Measurements from ENCODE around the gene SKIL. TPM values are rescaled to one million over a fixed set of nuclear protein-coding genes. Genes with fewer than 3 reads are reported as not detected.

The SKIL gene
- total and polyA plus RNA-seq, 2 experiments from 2014 or later = 141 to 358 TPM

DNA sequence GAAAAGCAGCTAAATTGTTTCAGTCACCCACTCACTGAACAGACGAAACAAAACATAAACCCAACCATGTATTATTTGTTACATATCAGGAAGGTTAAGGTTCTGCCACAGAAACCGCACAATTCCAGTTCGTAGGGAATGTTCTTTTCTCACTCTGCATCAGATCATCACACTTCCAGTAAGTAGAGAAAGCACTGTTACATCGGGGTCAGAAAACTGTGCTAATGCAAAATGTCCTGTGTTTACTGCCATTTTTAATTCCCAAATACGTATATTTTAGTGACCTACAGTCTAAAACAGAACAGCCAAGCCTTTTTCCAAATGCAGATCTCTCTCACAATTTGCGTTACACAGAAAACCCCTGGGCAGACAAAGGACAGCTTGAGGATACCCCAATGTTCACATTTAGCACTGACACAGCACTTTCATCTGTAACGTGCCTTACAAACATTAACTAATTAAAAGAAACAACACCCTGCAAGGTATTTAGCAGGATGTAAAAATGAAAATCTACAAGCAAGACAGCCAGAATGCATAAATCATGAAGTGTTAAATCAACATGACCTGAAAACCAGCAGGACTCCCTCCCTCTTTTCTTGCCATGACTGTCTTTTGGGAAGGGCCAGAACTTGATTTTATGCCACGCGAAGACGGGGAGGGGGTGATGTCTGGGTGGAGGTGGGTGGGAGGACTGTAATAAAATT is 34.8 kb upstream of the SKIL start:
- peak overlapping the region; percentile 9 for H2AFZ ChIP-seq
- no peak overlapping the region for H3K27ac ChIP-seq (ENCODE audit: low read depth)
- H3K4me1 ChIP-seq (ENCODE audit: insufficient read depth) = peaks cover 43% of the 10 kb centered on the region
- H3K27me3 ChIP-seq (ENCODE audit: insufficient read depth) = peaks cover 5% of the 10 kb centered on the region; the same call in 1 of the 2 replicates
- DNase-seq (ENCODE audit: low spot score) (no peak), ATAC-seq (no peak; the same call in 2 of the 3 replicates)
- Mint-ChIP-seq H3K4me3 (no peak overlapping the region), H3K4me1 (peaks cover 39% of the 10 kb centered on the region), H3K27me3 (ENCODE audit: insufficient read depth, low read depth, poor library complexity) (peaks cover 7% of the 10 kb centered on the region), H3K36me3 (ENCODE audit: low read depth) (peaks cover 23% of the 10 kb centered on the region), H3K9me3 (peaks cover 31% of the 10 kb centered on the region), H3K27ac (no peak overlapping the region; the same call in 1 of the 2 replicates)
- H4K20me1 ChIP-seq (replicated peaks; ENCODE audit: insufficient read depth) = no peaks in the 10 kb centered on the region
- peaks cover 6% of the 10 kb centered on the region; the same call in 1 of the 2 replicates for H3K36me3 ChIP-seq (ENCODE audit: insufficient read depth)
- H3F3A ChIP-seq (replicated peaks; ENCODE audit: low read depth) = no peaks in the 10 kb centered on the region; the same call in 1 of the 2 replicates
- no peaks in the 10 kb centered on the region for H3K79me2 ChIP-seq (replicated peaks; ENCODE audit: insufficient read depth)
- H3K4me3 ChIP-seq = no peak overlapping the region
- H3K4me2 ChIP-seq = peak overlapping the region; percentile 64
- H3K9me2 ChIP-seq (ENCODE audit: insufficient read depth) = no peaks in the 10 kb centered on the region
- TF ChIP-seq, protein P1, sequence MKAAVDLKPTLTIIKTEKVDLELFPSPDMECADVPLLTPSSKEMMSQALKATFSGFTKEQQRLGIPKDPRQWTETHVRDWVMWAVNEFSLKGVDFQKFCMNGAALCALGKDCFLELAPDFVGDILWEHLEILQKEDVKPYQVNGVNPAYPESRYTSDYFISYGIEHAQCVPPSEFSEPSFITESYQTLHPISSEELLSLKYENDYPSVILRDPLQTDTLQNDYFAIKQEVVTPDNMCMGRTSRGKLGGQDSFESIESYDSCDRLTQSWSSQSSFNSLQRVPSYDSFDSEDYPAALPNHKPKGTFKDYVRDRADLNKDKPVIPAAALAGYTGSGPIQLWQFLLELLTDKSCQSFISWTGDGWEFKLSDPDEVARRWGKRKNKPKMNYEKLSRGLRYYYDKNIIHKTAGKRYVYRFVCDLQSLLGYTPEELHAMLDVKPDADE (IDR thresholded peaks at IDR 0.05) = no peak
- TF ChIP-seq STAT1 (IDR thresholded peaks at IDR 0.05; ENCODE audit: unreplicated experiment) = no peak

DNA sequence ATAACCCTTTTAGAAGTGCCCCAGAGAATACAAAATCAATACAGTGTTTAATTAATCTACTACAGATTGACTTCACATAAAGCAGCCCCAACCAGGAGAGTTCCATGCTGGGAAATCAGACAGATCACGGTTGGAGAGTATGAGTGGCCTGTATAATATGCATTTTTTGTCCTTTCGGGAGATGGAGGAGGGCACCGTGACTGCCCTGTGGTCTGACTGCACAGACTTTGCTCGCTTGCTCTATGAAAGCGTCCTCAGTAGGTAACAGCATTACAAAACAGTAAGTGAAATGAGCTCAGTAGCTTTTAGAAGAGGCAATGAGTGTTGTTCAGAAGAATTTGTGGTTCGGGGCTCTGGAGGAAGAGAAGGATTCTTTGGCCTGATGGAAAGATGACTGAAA is 34.2 kb upstream of the SKIL start:
- H3K27me3 Mint-ChIP-seq (ENCODE audit: insufficient read depth, low read depth, poor library complexity) = peaks cover 7% of the 10 kb centered on the region
- no peaks in the 10 kb centered on the region for H4K20me1 ChIP-seq (replicated peaks; ENCODE audit: insufficient read depth)
- peaks cover 6% of the 10 kb centered on the region; the same call in 1 of the 2 replicates for H3K36me3 ChIP-seq (ENCODE audit: insufficient read depth)
- H3K4me1 Mint-ChIP-seq = peaks cover 39% of the 10 kb centered on the region
- H3K27me3 ChIP-seq (ENCODE audit: insufficient read depth) = peaks cover under 1% of the 10 kb centered on the region; the same call in 1 of the 2 replicates
- H2AFZ ChIP-seq = peak overlapping the region; percentile 77
- H3K9me3 Mint-ChIP-seq = peaks cover 37% of the 10 kb centered on the region
- H3K27ac Mint-ChIP-seq = no peak overlapping the region
- H3K4me1 ChIP-seq (ENCODE audit: insufficient read depth) = peaks cover 43% of the 10 kb centered on the region
- no peak for DNase-seq (ENCODE audit: low spot score)
- H3K79me2 ChIP-seq (replicated peaks; ENCODE audit: insufficient read depth) = no peaks in the 10 kb centered on the region
- no peaks in the 10 kb centered on the region for H3K9me2 ChIP-seq (ENCODE audit: insufficient read depth)
- H3K36me3 Mint-ChIP-seq (ENCODE audit: low read depth) = peaks cover 29% of the 10 kb centered on the region
- no peak overlapping the region for H3K4me3 ChIP-seq
- no peak overlapping the region for H3K27ac ChIP-seq (ENCODE audit: low read depth)
- H3K4me3 Mint-ChIP-seq = no peak overlapping the region
- ATAC-seq = no peak
- peak overlapping the region; percentile 64 for H3K4me2 ChIP-seq
- no peaks in the 10 kb centered on the region; the same call in 1 of the 2 replicates for H3F3A ChIP-seq (replicated peaks; ENCODE audit: low read depth)
- TF ChIP-seq ZNF114 (CRISPR knock-in tag; IDR thresholded peaks at IDR 0.05) (no peak), EZH2 (IDR thresholded peaks at IDR 0.05; ENCODE audit: low read depth, unreplicated experiment) (no peak), REST (IDR thresholded peaks at IDR 0.05; ENCODE audit: unreplicated experiment) (no peak), ZNF331 (CRISPR knock-in tag; IDR thresholded peaks at IDR 0.05; ENCODE audit: low read depth) (no peak), CREB1 (CRISPR knock-in tag; IDR thresholded peaks at IDR 0.05; ENCODE audit: low read depth) (no peak), STAT1 (IDR thresholded peaks at IDR 0.05; ENCODE audit: unreplicated experiment) (no peak), POLR2AphosphoS5 (IDR thresholded peaks at IDR 0.05; ENCODE audit: low read depth) (no peak), EZH2phosphoT487 (IDR thresholded peaks at IDR 0.05; ENCODE audit: unreplicated experiment) (no peak)
- TF ChIP-seq, protein P2, sequence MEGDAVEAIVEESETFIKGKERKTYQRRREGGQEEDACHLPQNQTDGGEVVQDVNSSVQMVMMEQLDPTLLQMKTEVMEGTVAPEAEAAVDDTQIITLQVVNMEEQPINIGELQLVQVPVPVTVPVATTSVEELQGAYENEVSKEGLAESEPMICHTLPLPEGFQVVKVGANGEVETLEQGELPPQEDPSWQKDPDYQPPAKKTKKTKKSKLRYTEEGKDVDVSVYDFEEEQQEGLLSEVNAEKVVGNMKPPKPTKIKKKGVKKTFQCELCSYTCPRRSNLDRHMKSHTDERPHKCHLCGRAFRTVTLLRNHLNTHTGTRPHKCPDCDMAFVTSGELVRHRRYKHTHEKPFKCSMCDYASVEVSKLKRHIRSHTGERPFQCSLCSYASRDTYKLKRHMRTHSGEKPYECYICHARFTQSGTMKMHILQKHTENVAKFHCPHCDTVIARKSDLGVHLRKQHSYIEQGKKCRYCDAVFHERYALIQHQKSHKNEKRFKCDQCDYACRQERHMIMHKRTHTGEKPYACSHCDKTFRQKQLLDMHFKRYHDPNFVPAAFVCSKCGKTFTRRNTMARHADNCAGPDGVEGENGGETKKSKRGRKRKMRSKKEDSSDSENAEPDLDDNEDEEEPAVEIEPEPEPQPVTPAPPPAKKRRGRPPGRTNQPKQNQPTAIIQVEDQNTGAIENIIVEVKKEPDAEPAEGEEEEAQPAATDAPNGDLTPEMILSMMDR (conservative IDR thresholded peaks at IDR 0.05; ENCODE audit: low read depth in 2 of 2) = no peak

All from GM23338 (cell line).